ENCODE measurements around the gene A2ML1. TPM values are rescaled to one million over a fixed set of nuclear protein-coding genes. Genes with fewer than 3 reads are reported as not detected.
A peak's percentile ranks its signal among the peaks of the same experiment; 100 is the strongest.

Gene A2ML1
- total and polyA plus RNA-seq, 8 donors, result under 0.01 to 92.0 (median 1.1) TPM; not detected in 4

DNA sequence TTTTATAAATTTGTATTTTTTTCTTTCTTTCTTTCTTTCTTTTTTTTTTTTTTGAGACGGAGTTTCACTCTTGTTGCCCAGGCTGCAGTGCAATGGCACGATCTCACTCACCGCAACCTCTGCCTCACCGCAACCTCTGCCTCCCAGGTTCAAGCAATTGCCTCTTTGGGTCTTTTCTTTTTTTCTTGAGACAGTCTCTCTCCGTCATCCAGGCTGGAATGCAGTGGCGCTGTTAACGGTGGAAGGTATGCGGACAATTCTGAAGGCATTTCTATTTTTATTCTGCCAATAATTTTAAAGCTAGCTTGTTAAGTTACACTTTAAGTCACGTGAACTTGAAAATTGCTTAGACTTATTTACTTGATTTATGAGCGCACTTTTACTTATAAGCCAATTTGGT is 83.1 kb downstream of the A2ML1 start:
- H3K4me1 ChIP-seq, result no peaks in the 10 kb centered on the region
- no peaks in the 10 kb centered on the region for H3K9me3 ChIP-seq
- no peak overlapping the region for H3K4me3 ChIP-seq
- intact Hi-C loops (cut with DNase I; ENCODE audit: low total_unique reads), result no loop called here
- DNase-seq, result peak in 1 of 2 donors; percentile 12
- H3K27ac ChIP-seq, result no peak overlapping the region
- 72 to 86% (median 76%) methylated on average over 7 to 10 of the region's 10 CpGs for WGBS, 5 donors
- H3K36me3 ChIP-seq, result no peaks in the 10 kb centered on the region
- no peak for TF ChIP-seq EP300 (IDR thresholded peaks at IDR 0.05)
- TF ChIP-seq POLR2AphosphoS5 (IDR thresholded peaks at IDR 0.05), result no peak
- no peak for TF ChIP-seq POLR2A (IDR thresholded peaks at IDR 0.05)
- TF ChIP-seq, protein P1, sequence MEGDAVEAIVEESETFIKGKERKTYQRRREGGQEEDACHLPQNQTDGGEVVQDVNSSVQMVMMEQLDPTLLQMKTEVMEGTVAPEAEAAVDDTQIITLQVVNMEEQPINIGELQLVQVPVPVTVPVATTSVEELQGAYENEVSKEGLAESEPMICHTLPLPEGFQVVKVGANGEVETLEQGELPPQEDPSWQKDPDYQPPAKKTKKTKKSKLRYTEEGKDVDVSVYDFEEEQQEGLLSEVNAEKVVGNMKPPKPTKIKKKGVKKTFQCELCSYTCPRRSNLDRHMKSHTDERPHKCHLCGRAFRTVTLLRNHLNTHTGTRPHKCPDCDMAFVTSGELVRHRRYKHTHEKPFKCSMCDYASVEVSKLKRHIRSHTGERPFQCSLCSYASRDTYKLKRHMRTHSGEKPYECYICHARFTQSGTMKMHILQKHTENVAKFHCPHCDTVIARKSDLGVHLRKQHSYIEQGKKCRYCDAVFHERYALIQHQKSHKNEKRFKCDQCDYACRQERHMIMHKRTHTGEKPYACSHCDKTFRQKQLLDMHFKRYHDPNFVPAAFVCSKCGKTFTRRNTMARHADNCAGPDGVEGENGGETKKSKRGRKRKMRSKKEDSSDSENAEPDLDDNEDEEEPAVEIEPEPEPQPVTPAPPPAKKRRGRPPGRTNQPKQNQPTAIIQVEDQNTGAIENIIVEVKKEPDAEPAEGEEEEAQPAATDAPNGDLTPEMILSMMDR (IDR thresholded peaks at IDR 0.05), result no peak
- no peaks in the 10 kb centered on the region for H3K27me3 ChIP-seq

DNA sequence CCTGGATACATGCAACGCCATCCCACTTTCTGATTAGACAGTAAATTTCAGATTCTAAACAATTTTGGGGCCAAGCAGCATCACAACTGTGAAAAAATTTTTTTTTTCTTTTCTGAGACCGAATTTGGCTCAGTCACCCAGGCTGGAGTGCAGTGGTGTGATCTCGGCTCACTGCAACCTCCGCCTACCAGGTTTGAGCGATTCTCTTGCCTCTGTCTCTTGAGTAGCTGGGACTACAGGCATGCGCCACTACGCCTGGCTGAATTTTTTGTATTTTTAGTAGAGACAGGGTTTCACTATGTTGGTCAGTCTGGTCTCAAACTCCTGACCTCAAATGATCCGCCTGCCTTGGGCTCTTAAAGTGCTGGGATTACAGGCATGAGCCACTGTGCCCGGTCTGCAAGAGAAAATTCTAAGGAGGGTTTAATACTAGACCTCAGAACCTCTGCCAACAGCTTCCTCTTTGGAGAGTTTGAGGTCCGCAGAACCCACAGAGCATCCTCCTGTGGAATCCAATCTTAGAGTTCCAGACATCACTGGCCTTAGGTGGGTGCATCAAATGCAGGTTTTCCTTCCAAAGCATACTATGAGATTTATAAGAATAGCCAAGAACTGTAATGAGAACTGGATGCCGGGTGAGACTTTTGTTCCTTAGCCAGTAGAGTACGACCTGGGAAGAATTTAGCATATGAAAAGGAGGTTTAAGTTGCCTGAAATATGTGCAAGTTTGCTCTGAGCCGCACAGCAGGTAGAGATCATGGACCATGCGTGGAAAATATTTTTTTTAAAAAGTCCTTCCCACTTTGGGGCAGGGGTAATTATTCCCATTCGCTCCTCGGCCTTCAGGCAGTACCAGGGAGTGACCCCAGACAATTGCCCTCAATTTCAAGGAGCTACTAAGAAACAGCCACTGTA is 84.1 kb downstream of the A2ML1 start:
- Histone ChIP-seq H3K36me3 (no peaks in the 10 kb centered on the region), H3K27me3 (no peaks in the 10 kb centered on the region), H3K27ac (no peak overlapping the region), H3K9me3 (no peaks in the 10 kb centered on the region), H3K4me3 (no peak overlapping the region), H3K4me1 (no peaks in the 10 kb centered on the region)
- DNase-seq, result no peak
- intact Hi-C loops (cut with DNase I; ENCODE audit: low total_unique reads), result no loop called here
- TF ChIP-seq EP300 (IDR thresholded peaks at IDR 0.05), result no peak
- TF ChIP-seq, protein P1 (IDR thresholded peaks at IDR 0.05), result no peak
- TF ChIP-seq POLR2AphosphoS5 (IDR thresholded peaks at IDR 0.05), result no peak
- TF ChIP-seq POLR2A (IDR thresholded peaks at IDR 0.05), result no peak
- WGBS, 5 donors, result 78 to 87% (median 86%) methylated on average over 16 of the region's 16 CpGs

DNA sequence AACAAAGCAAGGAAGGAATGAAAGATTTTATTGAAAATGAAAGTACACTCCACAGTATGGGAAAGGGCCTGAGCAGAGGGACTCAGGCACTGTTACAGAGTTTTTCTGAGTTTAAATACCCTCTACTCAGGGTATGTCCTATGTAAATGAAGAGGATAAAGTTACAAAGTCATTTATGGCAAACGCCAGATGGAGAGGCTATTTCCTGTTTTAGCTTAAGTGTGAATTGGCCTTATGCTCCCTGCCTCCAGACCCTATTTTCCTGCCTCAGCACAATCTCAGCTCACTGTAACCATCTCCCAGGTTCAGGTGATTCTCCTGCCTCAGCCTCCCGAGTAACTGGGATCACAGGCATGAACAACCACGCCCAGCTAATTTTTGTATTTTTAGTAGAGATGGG is 85.1 kb downstream of the A2ML1 start:
- no peak overlapping the region for H3K4me3 ChIP-seq
- TF ChIP-seq, protein P1 (IDR thresholded peaks at IDR 0.05), result no peak
- no peak for TF ChIP-seq POLR2AphosphoS5 (IDR thresholded peaks at IDR 0.05)
- no peak for TF ChIP-seq EP300 (IDR thresholded peaks at IDR 0.05)
- no peak for TF ChIP-seq POLR2A (IDR thresholded peaks at IDR 0.05)
- H3K27ac ChIP-seq, result no peak overlapping the region
- intact Hi-C loops (cut with DNase I; ENCODE audit: low total_unique reads), result no loop called here
- H3K27me3 ChIP-seq, result no peaks in the 10 kb centered on the region
- peaks cover 0 to 1% (median under 1%) of the 10 kb centered on the region in 4 donors for H3K4me1 ChIP-seq
- no peak for DNase-seq
- H3K9me3 ChIP-seq, result no peaks in the 10 kb centered on the region
- 74 to 82% (median 78%) methylated on average over 3 of the region's 3 CpGs for WGBS, 5 donors
- no peaks in the 10 kb centered on the region for H3K36me3 ChIP-seq

DNA sequence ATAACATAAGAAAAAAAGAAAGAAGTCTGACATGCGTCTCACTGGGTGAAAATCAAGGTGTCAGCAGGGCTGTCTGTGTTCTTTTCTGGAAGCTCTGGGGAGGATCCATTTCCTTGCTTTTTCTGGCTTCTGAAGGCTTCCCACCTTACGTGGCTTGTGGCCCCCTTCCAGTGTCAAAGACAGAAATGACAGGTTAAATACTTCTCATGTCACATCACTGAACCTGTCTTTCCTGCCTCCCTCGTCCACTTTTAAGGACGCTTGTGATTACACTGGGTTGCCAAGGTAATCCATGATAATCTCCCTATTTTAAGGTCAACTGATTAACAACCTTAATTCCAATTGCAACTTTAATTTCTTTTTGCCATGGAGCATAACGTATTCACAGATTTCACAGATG is 87.3 kb downstream of the A2ML1 start:
- WGBS, 5 donors, result 67 to 88% (median 80%) methylated on average over 5 of the region's 5 CpGs
- Histone ChIP-seq H3K9me3 (no peaks in the 10 kb centered on the region), H3K4me1 (peaks cover 6 to 17% (median 14%) of the 10 kb centered on the region in 4 donors), H3K4me3 (no peak overlapping the region), H3K27me3 (no peaks in the 10 kb centered on the region), H3K36me3 (no peaks in the 10 kb centered on the region), H3K27ac (no peak overlapping the region)
- TF ChIP-seq, protein P1 (IDR thresholded peaks at IDR 0.05), result no peak
- TF ChIP-seq EP300 (IDR thresholded peaks at IDR 0.05) (no peak), POLR2A (IDR thresholded peaks at IDR 0.05) (no peak), POLR2AphosphoS5 (IDR thresholded peaks at IDR 0.05) (no peak)
- no peak for DNase-seq
- intact Hi-C loops (cut with DNase I; ENCODE audit: low total_unique reads), result no loop called here
